Stomach (tissue), 4 donors: ENCODE results near the gene TLL2.

Source experiments
- POLR2A ChIP-seq, 4 donors: fragments of 450-650 bp; IDR thresholded peaks; one replicate each; pipeline ENCODE4 v1.6.1; 2016; ENCODE audit warnings: antibody characterized with exemption in 4 of 4, control low read depth in 2 of 4, mild to moderate bottlenecking in 1 of 4, moderate library complexity in 1 of 4
- TF ChIP-seq, protein P1 (sequence below), 7 experiments: fragments of 450-650 bp in 4 of 7; fragments of 200-600 bp in 3 of 7; sonication (generic) in 3 of 7; IDR thresholded peaks; one replicate each; pipeline ENCODE4 v1.5.1; 2016 to 2019; ENCODE audit warnings: antibody characterized with exemption in 7 of 7, control low read depth in 2 of 7, mild to moderate bottlenecking in 1 of 7

- TF ChIP-seq, protein P1, sequence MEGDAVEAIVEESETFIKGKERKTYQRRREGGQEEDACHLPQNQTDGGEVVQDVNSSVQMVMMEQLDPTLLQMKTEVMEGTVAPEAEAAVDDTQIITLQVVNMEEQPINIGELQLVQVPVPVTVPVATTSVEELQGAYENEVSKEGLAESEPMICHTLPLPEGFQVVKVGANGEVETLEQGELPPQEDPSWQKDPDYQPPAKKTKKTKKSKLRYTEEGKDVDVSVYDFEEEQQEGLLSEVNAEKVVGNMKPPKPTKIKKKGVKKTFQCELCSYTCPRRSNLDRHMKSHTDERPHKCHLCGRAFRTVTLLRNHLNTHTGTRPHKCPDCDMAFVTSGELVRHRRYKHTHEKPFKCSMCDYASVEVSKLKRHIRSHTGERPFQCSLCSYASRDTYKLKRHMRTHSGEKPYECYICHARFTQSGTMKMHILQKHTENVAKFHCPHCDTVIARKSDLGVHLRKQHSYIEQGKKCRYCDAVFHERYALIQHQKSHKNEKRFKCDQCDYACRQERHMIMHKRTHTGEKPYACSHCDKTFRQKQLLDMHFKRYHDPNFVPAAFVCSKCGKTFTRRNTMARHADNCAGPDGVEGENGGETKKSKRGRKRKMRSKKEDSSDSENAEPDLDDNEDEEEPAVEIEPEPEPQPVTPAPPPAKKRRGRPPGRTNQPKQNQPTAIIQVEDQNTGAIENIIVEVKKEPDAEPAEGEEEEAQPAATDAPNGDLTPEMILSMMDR (IDR thresholded peaks at IDR 0.05) = no peak
- TF ChIP-seq POLR2A (IDR thresholded peaks at IDR 0.05) = no peak
These were observed 101.9 kb downstream of the TLL2 start for GRCh38 chr10:96411716-96412320.
